GM23338 (cell line): ENCODE data around the gene C6orf47. TPM values are rescaled to one million over a fixed set of nuclear protein-coding genes. Genes with fewer than 3 reads are reported as not detected.

Experiments
- ATAC-seq: fragments of 200-7000 bp; cut with Tn5 transposase; 3 replicates; pipeline ENCODE4 v1.9.1; 2020
- DNase-seq: peaks from one replicate; pipeline ENCODE4 v3.0.0-alpha.2; 2015; ENCODE audit warnings: low spot score
- H2AFZ ChIP-seq: fragments of 200-600 bp; sonication (generic); 2 replicates; pipeline ENCODE4 v1.8.0; 2016; ENCODE audit warnings: antibody characterized with exemption, mild to moderate bottlenecking, moderate library complexity
- H3F3A ChIP-seq: fragments of 200-600 bp; sonication (generic); replicated peaks from 2 replicates; pipeline ENCODE4 v1.8.0; 2017; ENCODE audit warnings: antibody characterized with exemption, mixed run types, low read depth
- H3K27ac ChIP-seq: fragments of 200-600 bp; sonication (generic); 2 replicates; pipeline ENCODE4 v1.6.1; 2016; ENCODE audit warnings: low read depth
- H3K27me3 ChIP-seq: fragments of 200-600 bp; sonication (generic); 2 replicates; pipeline ENCODE4 v1.8.0; 2016; ENCODE audit warnings: mild to moderate bottlenecking, mixed run types, moderate library complexity; ENCODE audit not compliant: insufficient read depth
- H3K36me3 ChIP-seq: fragments of 200-600 bp; sonication (generic); 2 replicates; pipeline ENCODE4 v1.8.0; 2016; ENCODE audit warnings: mild to moderate bottlenecking; ENCODE audit not compliant: insufficient read depth
- H3K4me1 ChIP-seq: fragments of 200-600 bp; sonication (generic); 2 replicates; pipeline ENCODE4 v1.8.0; 2016; ENCODE audit warnings: mild to moderate bottlenecking, moderate library complexity; ENCODE audit not compliant: insufficient read depth
- H3K4me2 ChIP-seq: fragments of 200-600 bp; sonication (generic); 2 replicates; pipeline ENCODE4 v1.7.1; 2017; ENCODE audit warnings: mixed run types
- H3K4me3 ChIP-seq: fragments of 200-600 bp; sonication (generic); 2 replicates; pipeline ENCODE4 v1.6.1; 2016; ENCODE audit warnings: mixed run types
- H3K79me2 ChIP-seq: fragments of 200-600 bp; sonication (generic); replicated peaks from 2 replicates; pipeline ENCODE4 v1.8.0; 2017; ENCODE audit warnings: mild to moderate bottlenecking; ENCODE audit not compliant: insufficient read depth
- H3K9me2 ChIP-seq: fragments of 200-600 bp; sonication (generic); 2 replicates; pipeline ENCODE4 v1.8.0; 2017; ENCODE audit not compliant: insufficient read depth
- H4K20me1 ChIP-seq: fragments of 200-600 bp; sonication (generic); replicated peaks from 2 replicates; pipeline ENCODE4 v1.8.0; 2017; ENCODE audit warnings: mild to moderate bottlenecking; ENCODE audit not compliant: insufficient read depth
- H3K27ac Mint-ChIP-seq: 2 replicates; pipeline ENCODE4 v1.8.0; 2020; ENCODE audit warnings: inconsistent platforms, mild to moderate bottlenecking, moderate library complexity, mixed read lengths
- H3K27me3 Mint-ChIP-seq: 3 replicates; pipeline ENCODE4 v1.8.0; 2022; ENCODE audit warnings: low read depth, mild to moderate bottlenecking, moderate library complexity, mixed read lengths, inconsistent platforms; ENCODE audit not compliant: insufficient read depth, poor library complexity
- H3K36me3 Mint-ChIP-seq: 3 replicates; pipeline ENCODE4 v1.8.0; 2021; ENCODE audit warnings: low read depth, mild to moderate bottlenecking, inconsistent platforms, moderate library complexity, mixed read lengths
- H3K4me1 Mint-ChIP-seq: 3 replicates; pipeline ENCODE4 v1.8.0; 2020; ENCODE audit warnings: mild to moderate bottlenecking, inconsistent platforms, mixed read lengths
- H3K4me3 Mint-ChIP-seq: 3 replicates; pipeline ENCODE4 v1.8.0; 2021; ENCODE audit warnings: moderate library complexity, mild to moderate bottlenecking, inconsistent platforms, mixed read lengths
- H3K9me3 Mint-ChIP-seq: 3 replicates; pipeline ENCODE4 v1.8.0; 2020; ENCODE audit warnings: moderate library complexity, mild to moderate bottlenecking, inconsistent platforms, mixed read lengths
- CREB1 ChIP-seq: fragments of 250-450 bp; sonication (Bioruptor Pico); IDR thresholded peaks from 2 replicates; pipeline ENCODE4 v1.5.0; 2020; ENCODE audit warnings: low read depth, mild to moderate bottlenecking, moderate library complexity
- CTCF ChIP-seq, 2 experiments: fragments of 200-600 bp in 1 of 2; sonication (generic) in 1 of 2; conservative IDR thresholded peaks; 2 replicates each; pipeline versions ENCODE4 v1.5.1 to v1.6.1; 2016 to 2017; ENCODE audit warnings: antibody characterized with exemption in 2 of 2, low read depth in 2 of 2, mild to moderate bottlenecking in 2 of 2, moderate library complexity in 1 of 2
- ETS1 ChIP-seq: IDR thresholded peaks from 2 replicates; pipeline ENCODE4 v1.6.1; 2016; ENCODE audit warnings: antibody characterized with exemption
- EZH2 ChIP-seq: fragments of 200-600 bp; sonication (generic); IDR thresholded peaks from one replicate; pipeline ENCODE4 v1.8.0; 2017; ENCODE audit warnings: antibody characterized with exemption, mild to moderate bottlenecking, low read depth; ENCODE audit not compliant: unreplicated experiment
- EZH2phosphoT487 ChIP-seq: fragments of 200-600 bp; sonication (generic); IDR thresholded peaks from one replicate; pipeline ENCODE4 v1.8.1; 2018; ENCODE audit warnings: antibody characterized with exemption; ENCODE audit not compliant: unreplicated experiment
- JUNB ChIP-seq: IDR thresholded peaks from one replicate; pipeline ENCODE4 v1.6.1; 2016; ENCODE audit warnings: antibody characterized with exemption; ENCODE audit not compliant: unreplicated experiment
- NANOG ChIP-seq: IDR thresholded peaks from 2 replicates; pipeline ENCODE4 v1.6.1; 2016; ENCODE audit warnings: antibody characterized with exemption, borderline replicate concordance
- POLR2AphosphoS5 ChIP-seq: IDR thresholded peaks from 2 replicates; pipeline ENCODE4 v1.6.1; 2016; ENCODE audit warnings: antibody characterized with exemption, low read depth
- REST ChIP-seq: IDR thresholded peaks from one replicate; pipeline ENCODE4 v1.6.1; 2018; ENCODE audit warnings: antibody characterized with exemption; ENCODE audit not compliant: unreplicated experiment
- STAT1 ChIP-seq: IDR thresholded peaks from one replicate; pipeline ENCODE4 v1.6.1; 2016; ENCODE audit warnings: antibody characterized with exemption; ENCODE audit not compliant: unreplicated experiment
- ZNF114 ChIP-seq: fragments of 250-450 bp; sonication (Bioruptor Pico); IDR thresholded peaks from 2 replicates; pipeline ENCODE4 v1.5.0; 2020; ENCODE audit warnings: mild to moderate bottlenecking, moderate library complexity
- ZNF331 ChIP-seq: fragments of 250-450 bp; sonication (Bioruptor Pico); IDR thresholded peaks from 2 replicates; pipeline ENCODE4 v1.5.0; 2020; ENCODE audit warnings: low read depth, mild to moderate bottlenecking, moderate library complexity
- ZNF462 ChIP-seq: fragments of 250-450 bp; sonication (Bioruptor Pico); IDR thresholded peaks from 2 replicates; pipeline ENCODE4 v1.5.0; 2020; ENCODE audit warnings: mild to moderate bottlenecking, moderate library complexity
- polyA plus RNA-seq: library from polyadenylated mRNA; unstranded; fragments of >200 nt; fragmentation: Nextera tagmentation; extraction: Ambion mirVana; gene quantifications from 2 replicates; pipeline ENCODE4 v1.2.1, GENCODE V29; 2016
- total RNA-seq: library from RNA; depleted of rRNA; stranded (reverse); fragments of >200 nt; shearing (Covaris generic); gene quantifications from 2 replicates; pipeline ENCODE4 v1.2.3, GENCODE V29; 2014

The C6orf47 gene
- total and polyA plus RNA-seq, 2 experiments from 2014 or later: 9.4 to 12.8 TPM

GRCh38 chr6:31676322-31676903 is 15.8 kb upstream of the C6orf47 start:
- H3K4me3 ChIP-seq: no peak overlapping the region
- Mint-ChIP-seq H3K27ac (no peak overlapping the region), H3K4me1 (peaks cover 10% of the 10 kb centered on the region), H3K4me3 (no peak overlapping the region; the same call in 2 of the 3 replicates), H3K9me3 (no peaks in the 10 kb centered on the region; the same call in 2 of the 3 replicates), H3K36me3 (peaks cover 19% of the 10 kb centered on the region), H3K27me3 (peaks cover 28% of the 10 kb centered on the region)
- H3K4me2 ChIP-seq: no peak overlapping the region
- H2AFZ ChIP-seq: no peak overlapping the region
- H3K9me2 ChIP-seq: no peaks in the 10 kb centered on the region
- ATAC-seq: no peak
- peaks cover 1% of the 10 kb centered on the region; the same call in 1 of the 2 replicates for H3K36me3 ChIP-seq
- no peaks in the 10 kb centered on the region; the same call in 1 of the 2 replicates for H4K20me1 ChIP-seq
- H3K79me2 ChIP-seq: no peaks in the 10 kb centered on the region
- H3K4me1 ChIP-seq: no peaks in the 10 kb centered on the region
- no peak for DNase-seq
- no peak overlapping the region for H3K27ac ChIP-seq
- peaks cover 5% of the 10 kb centered on the region; the same call in 1 of the 2 replicates for H3F3A ChIP-seq
- H3K27me3 ChIP-seq: peaks cover 6% of the 10 kb centered on the region
- TF ChIP-seq JUNB: no peak
- TF ChIP-seq ZNF114 (CRISPR knock-in tag): no peak
- no peak for TF ChIP-seq ZNF462 (CRISPR knock-in tag)
- TF ChIP-seq EZH2phosphoT487: no peak
- TF ChIP-seq CTCF (conservative IDR thresholded peaks at IDR 0.05; ENCODE audit: low read depth in 2 of 2): no peak
- TF ChIP-seq CREB1 (CRISPR knock-in tag): no peak
- TF ChIP-seq EZH2: no peak
- no peak for TF ChIP-seq STAT1
- TF ChIP-seq NANOG: no peak
- no peak for TF ChIP-seq POLR2AphosphoS5
- no peak for TF ChIP-seq REST
- no peak for TF ChIP-seq ETS1
- TF ChIP-seq ZNF331 (CRISPR knock-in tag): no peak
